Stimulated activated CD4-positive, alpha-beta T cell treated with anti-CD3 and anti-CD28 coated beads, Interleukin-1b, Interleukin-23, amount 100 ng/mL, for 1 hour (primary cell): Measurements from ENCODE around the gene TSPAN33.
A peak's percentile ranks its signal among the peaks of the same experiment; 100 is the strongest.
"Not testable (repeated sequence)": the region's sequence is repeated elsewhere in the genome, so short reads cannot be mapped to it uniquely, and the experiment has no call there.

ENCODE experiments used
- DNase-seq, 2 donors: peaks; one replicate each; pipeline ENCODE4 v3.0.0-alpha.2; 2020; ENCODE audit warnings: low read depth in 2 of 2

TSPAN33 gene, protein sequence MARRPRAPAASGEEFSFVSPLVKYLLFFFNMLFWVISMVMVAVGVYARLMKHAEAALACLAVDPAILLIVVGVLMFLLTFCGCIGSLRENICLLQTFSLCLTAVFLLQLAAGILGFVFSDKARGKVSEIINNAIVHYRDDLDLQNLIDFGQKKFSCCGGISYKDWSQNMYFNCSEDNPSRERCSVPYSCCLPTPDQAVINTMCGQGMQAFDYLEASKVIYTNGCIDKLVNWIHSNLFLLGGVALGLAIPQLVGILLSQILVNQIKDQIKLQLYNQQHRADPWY

DNA sequence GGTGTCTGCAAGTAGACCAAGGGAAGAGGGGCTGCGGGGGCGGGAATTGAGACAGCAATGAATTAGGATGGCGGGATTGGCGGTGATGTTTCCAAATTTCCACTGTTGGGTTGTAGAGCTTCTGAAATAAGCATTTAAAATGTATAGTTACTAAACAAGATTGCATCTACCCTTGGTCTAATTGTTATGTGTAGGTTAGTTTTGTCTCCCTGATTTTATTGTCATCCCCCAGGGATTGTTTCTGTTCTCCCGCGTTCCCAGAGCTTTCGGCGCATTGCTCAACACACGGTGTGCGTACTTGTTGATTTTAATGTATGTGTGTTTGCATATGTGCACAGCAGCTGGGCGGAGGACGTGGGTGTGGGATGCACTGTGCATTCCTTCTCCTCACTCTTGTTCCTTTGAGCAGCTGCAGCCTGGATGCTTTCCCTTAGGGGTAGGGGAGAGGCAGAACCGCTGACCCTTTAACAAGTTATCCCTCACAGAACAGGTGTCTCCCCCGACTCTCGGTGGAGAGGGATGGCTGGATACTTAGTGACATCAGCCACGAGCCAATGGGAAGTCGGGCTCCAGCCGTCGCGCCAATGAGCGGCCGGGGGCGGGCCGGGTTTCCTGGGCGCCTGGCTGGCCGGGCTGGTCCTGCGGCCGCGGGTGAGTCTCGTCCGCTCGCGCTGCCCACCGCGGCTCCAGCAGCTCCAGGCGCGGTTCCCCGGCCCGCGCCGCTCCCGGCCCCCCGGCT, at the start of gene TSPAN33:
Gene TSPAN33, plus strand, starts transcription at position 613 of the 739 bp plus-strand sequence. CDS start 274 bp downstream, outside the sequence.
- DNase-seq = peak; percentile 18 to 45

- no peak for DNase-seq
These were observed 49.2 kb upstream of the TSPAN33 start for GRCh38 chr7:129095258-129095657.

- no peak for DNase-seq
These were observed 46.0 kb upstream of the TSPAN33 start for GRCh38 chr7:129098409-129099084.

DNA sequence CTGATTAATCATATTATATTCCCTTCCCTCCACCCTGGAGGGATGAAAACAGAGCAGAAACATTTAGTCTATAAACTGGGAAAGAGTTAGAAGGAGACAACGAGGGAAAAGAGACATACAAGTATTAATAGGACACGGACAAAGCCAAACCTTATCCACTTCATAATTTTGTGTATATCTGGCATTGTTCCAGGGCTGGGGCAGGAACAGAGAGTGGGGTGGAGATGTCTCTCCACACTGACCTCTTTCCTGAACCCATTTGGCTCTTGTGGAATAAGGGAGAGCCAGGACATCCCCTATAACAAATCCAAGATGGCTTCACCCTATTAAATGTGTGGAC, 43.7 kb upstream of the TSPAN33 start:
- DNase-seq = no peak

DNA sequence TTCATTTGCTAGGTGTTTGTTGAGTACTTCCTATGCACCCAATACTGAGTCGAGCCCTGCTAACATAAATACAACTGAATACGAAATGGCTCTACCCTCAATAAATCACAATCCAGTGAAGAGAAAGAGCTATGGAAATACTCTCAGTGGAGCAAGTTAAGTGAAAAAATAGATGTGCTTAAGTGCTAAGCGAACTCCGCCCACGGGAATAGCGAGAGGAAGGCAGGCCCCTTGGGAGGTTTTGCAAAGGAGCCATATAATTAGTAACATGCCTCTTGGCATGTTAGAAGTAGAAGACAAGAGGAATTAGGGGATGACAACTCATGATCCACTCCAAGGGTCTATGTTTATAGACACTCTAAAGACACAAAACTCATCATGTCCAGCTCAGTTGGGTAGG, 42.8 kb upstream of the TSPAN33 start:
- DNase-seq = no peak

- no peak for DNase-seq
These were observed 40.8 kb upstream of the TSPAN33 start for GRCh38 chr7:129103561-129104324.

- no peak for DNase-seq
These were observed 35.9 kb upstream of the TSPAN33 start for GRCh38 chr7:129108581-129108980.

DNA sequence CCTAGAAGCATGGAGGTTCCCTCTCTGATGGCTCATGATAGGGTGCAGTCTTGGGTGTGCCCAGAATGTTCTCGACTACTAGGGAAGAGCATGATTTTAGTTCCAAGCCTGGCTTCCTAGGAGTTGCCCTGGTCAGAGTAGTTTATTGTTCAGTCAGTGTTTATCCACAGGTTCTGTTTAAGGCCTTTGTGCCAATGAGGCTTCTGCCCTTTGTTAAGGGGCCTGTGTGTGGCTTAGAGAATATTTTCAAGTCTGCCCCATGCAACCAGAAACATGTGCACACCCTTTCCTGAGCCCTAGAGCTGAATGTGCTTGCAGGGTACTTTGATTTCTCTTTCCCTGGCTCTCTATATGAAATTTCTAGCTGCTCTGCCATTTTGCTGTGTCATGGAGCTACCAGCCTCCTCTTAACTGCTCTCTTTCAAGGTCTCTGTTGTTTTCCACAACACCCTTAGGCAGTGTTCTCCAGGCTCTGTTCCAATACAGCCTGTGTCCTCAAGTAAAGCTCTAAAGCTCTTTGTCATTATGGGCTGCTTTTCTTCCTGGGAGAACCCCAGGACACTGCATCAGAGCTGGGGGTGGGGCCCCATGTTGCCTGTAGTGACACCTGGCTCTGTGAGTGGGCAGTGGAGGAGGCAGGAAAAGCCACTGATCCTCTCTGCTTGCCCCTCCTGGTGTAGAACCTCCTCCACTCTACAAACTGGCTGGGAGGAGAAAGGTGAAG, 34.1 kb upstream of the TSPAN33 start:
- DNase-seq = no peak

GRCh38 chr7:129110982-129111376, 33.5 kb upstream of the TSPAN33 start:
- DNase-seq = no peak

DNA sequence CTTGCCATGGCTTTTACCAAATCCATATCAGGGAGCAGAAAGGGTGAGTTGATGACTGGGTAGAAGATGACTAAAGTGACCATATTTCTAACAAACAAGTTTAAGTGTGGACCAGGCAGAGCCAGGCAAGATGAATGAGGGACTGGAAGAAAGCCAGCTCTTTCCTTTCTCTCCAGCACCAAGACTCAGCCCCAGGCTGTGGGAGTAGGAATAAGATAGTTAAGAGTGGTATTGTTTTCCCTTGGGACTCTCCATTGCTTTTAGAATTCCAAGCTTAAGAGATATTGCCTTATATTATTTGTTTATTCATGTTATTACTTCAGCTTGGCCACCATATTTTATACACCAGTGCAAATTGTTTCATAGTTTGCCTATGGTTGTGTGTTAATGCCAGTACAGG, 28.8 kb upstream of the TSPAN33 start:
- DNase-seq = no peak

DNA sequence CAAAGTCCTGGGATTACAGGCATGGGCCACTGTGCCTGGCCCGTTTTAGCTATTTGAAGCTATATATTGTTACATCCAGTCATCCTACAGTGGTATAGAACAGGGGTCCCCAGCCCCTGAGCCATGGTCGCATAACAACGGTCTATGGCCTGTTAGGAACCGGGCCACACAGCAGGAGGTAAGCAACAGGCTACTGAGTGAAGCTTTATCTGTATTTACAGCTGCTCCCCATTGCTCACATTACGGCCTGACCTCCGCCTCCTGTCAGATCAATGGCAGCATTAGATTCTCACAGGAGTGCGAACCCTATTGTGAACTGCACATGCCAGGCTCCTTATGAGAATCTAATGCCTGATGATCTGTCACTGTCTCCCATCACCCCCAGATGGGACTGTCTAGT, 26.3 kb upstream of the TSPAN33 start:
- DNase-seq = no peak

DNA sequence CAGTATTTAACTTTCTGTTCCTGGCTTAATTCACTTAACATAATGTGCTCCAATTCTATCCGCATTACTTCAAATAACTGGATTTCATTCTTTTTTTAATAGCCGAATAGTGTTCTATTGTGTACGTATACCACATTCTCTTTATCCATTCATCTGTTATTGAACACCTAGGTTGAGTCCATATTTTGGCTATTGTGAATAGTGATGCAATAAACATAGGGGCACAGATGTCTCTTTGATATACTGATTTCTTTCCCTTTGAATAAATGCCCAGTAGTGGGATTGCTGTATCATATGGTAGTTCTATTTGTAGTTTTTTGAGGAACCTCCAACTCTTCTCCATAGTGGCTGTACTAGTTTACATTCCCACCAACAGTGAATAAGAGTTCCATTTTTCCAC, 25.5 kb upstream of the TSPAN33 start:
- no peak for DNase-seq

- DNase-seq = not testable (repeated sequence)
These were observed 22.9 kb upstream of the TSPAN33 start for GRCh38 chr7:129121501-129122077.

GRCh38 chr7:129122078-129122750, 22.3 kb upstream of the TSPAN33 start:
- no peak for DNase-seq

DNA sequence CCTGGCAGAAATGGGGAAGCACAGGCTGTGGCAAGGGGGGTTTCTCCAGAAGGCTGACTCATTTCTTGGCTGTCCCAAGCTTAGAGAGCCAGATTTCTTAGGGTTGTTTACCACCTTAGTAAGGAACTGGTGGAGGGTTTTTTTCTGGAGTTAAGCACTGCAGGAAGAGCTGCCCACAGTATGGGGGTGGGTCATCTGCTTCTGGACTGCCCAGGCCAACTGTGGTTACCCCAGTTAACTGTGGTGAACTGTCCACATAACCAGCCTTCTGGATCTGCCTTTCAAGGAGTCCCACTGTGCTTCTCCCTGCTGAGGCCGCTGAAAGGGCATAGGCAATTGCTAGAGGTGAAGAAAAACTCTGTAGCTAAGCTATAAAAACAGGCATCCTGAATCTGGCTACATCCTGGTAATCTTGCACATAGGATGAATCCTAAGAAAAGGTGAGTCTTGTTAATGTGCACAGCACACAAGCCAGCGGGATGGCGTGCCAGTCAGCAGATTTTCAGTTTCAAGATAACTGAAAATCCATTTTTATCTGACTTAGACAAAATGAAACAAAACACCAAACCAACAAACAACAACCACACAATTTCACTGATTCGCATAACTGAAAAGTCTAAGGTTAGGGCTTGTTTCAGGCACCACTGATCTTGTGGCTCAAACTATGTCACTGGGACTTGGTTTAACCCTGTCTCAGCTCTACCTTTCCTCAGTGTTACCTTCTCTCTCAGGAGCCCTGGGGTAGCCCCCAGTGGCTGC, 21.6 kb upstream of the TSPAN33 start:
- no peak for DNase-seq

DNA sequence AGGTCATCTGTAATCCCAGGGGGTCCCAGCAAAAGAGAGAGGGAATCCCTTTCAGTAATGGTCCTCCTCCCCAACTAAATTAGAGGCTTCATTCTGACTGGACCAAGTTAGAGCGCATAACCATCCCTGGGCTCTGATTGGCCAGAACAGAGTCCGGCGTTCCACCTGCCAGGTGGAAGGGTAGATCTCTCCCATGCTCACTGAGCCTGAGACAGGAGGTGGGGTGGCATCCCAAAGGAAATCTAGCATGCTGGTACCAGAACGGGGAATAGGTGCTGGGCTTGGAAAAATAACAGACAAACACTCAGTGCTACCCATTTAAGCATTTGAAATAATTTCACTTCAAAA, 21.0 kb upstream of the TSPAN33 start:
- no peak for DNase-seq

- DNase-seq = no peak
These were observed 18.2 kb upstream of the TSPAN33 start for GRCh38 chr7:129126314-129126713.

- no peak for DNase-seq
These were observed 17.4 kb upstream of the TSPAN33 start for GRCh38 chr7:129127154-129127553.

GRCh38 chr7:129127601-129128000, 16.9 kb upstream of the TSPAN33 start:
- no peak for DNase-seq
